Skeletal muscle tissue (tissue), 4 donors: Measurements from ENCODE around the gene SMIM5. TPM values are rescaled to one million over a fixed set of nuclear protein-coding genes. Genes with fewer than 3 reads are reported as not detected.
"Not testable (repeated sequence)": the region's sequence is repeated elsewhere in the genome, so short reads cannot be mapped to it uniquely, and the experiment has no call there.

Source experiments
- H3K27ac ChIP-seq: one replicate; pipeline ENCODE4 v1.7.0; 2013; ENCODE audit warnings: mild to moderate bottlenecking, low read depth, low read length, inconsistent platforms
- H3K27me3 ChIP-seq, 3 donors: one replicate each; pipeline ENCODE4 v1.7.0; 2013; ENCODE audit warnings: low read length in 3 of 3; ENCODE audit not compliant: control insufficient read depth in 3 of 3, insufficient read depth in 3 of 3
- H3K36me3 ChIP-seq, 3 donors: one replicate each; pipeline ENCODE4 v1.7.0; 2013; ENCODE audit warnings: low read length in 3 of 3; ENCODE audit not compliant: control insufficient read depth in 3 of 3, insufficient read depth in 3 of 3
- H3K4me1 ChIP-seq, 3 donors: one replicate each; pipeline ENCODE4 v1.7.0; 2013; ENCODE audit warnings: low read length in 3 of 3, mild to moderate bottlenecking in 3 of 3; ENCODE audit not compliant: control insufficient read depth in 3 of 3, insufficient read depth in 3 of 3
- H3K4me3 ChIP-seq, 3 donors: one replicate each; pipeline ENCODE4 v1.7.0; 2013; ENCODE audit warnings: low read length in 3 of 3
- H3K9ac ChIP-seq, 3 donors: one replicate each; pipeline ENCODE4 v1.7.0; 2013; ENCODE audit warnings: low read length in 3 of 3, mild to moderate bottlenecking in 3 of 3, moderate library complexity in 2 of 3, low read depth in 1 of 3
- H3K9me3 ChIP-seq, 3 donors: one replicate each; pipeline ENCODE4 v1.7.0; 2013; ENCODE audit warnings: low read length in 3 of 3; ENCODE audit not compliant: control insufficient read depth in 3 of 3
- total RNA-seq: library from RNA; depleted of rRNA; stranded (reverse); fragments of >200 nt; gene quantifications from one replicate; pipeline ENCODE4 v1.2.3, GENCODE V29; 2014
- donor health status: Osteomylitis.

The SMIM5 gene
- total RNA-seq, 1 donor from 2014 or later: 3.7 TPM

DNA sequence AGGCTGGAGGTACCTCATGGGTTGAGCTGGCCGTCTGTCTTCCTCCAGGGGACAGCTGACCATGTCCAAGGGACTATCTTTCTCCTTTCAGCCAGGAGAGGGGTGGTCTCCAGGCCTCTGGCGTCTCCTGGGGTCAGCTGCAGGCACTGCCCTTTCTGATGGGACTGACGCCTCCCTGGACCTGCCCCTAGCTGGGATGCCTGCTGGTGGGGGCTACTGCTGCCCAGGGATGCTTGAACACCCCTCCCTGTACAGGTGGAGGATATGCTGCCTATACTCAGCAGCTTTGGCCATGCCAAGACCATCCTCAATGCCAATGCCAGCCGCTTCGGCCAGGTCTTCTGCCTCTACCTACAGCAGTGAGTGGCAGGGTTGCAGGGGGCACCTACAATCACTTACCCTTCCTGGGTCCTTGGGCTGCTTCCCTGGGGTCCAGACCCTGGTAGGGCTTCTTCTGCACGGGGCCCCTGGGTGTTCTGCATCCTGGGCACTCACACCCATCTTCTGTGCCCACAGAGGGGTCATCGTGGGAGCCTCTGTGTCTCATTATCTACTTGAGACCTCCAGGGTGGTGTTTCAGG is 41.4 kb upstream of the SMIM5 start:
- Histone ChIP-seq H3K27ac (no peak overlapping the region), H3K9ac (no peak overlapping the region), H3K27me3 (peaks cover 12 to 34% (median 26%) of the 10 kb centered on the region in 3 donors), H3K9me3 (no peaks in the 10 kb centered on the region), H3K4me3 (no peak overlapping the region), H3K4me1 (peaks cover 6 to 8% (median 6%) of the 10 kb centered on the region in 3 donors), H3K36me3 (no peaks in the 10 kb centered on the region)

DNA sequence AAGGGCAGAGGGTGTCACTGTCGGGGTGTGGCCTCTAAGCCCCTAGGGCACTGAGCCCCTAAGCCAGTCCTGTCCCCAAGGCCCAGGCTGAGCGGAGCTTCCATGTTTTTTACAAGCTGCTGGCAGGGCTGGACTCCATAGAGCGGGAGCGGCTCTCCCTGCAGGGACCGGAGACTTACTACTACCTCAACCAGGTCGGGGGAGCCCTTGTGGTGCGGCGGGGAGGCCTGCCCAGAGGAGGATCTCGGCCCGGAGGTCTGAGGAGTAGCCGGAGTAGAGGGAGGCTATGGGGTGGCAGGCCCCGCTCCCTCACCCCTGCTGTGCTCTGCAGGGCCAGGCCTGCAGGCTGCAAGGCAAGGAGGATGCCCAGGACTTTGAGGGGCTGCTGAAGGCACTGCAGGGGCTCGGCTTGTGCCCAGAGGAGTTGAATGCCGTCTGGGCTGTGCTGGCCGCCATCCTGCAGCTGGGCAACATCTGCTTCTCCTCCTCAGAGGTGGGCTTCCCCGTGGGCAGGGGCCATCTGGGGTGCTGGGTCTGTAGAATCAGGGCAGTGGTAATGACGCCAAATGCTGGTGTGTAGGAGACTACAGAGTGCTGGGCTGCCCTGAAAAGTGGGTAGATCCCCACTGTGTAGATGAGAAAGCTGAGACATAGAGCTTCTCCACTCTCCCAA is 40.8 kb upstream of the SMIM5 start:
- Histone ChIP-seq H3K4me3 (no peak overlapping the region), H3K27me3 (peaks cover 9 to 39% (median 21%) of the 10 kb centered on the region in 3 donors), H3K27ac (no peak overlapping the region), H3K36me3 (no peaks in the 10 kb centered on the region), H3K4me1 (peaks cover 4 to 7% (median 6%) of the 10 kb centered on the region in 3 donors), H3K9ac (no peak overlapping the region), H3K9me3 (no peaks in the 10 kb centered on the region)

DNA sequence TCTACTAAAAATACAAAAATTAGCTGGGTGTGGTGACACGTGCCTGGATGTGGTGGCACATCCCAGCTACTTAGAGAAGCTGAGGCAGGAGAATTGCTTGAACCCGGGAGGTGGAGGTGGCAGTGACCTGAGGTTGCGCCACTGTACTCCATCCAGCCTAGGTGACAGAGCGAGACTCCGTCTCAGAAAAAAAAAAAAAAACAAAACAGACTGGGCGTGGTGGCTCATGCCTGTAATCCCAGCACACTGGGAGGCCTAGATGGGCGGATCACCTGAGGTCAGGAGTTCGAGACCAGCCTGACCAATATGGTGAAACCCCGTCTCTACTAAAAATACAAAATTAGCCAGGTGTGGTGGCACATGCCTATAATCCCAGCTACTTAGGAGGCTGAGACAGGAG is 39.8 kb upstream of the SMIM5 start:
- H3K9ac ChIP-seq, H3K4me1 ChIP-seq, H3K4me3 ChIP-seq, H3K9me3 ChIP-seq, H3K27ac ChIP-seq, H3K36me3 ChIP-seq: not testable (repeated sequence)
- peaks cover under 1 to 31% (median 12%) of the 10 kb centered on the region in 3 donors for H3K27me3 ChIP-seq

DNA sequence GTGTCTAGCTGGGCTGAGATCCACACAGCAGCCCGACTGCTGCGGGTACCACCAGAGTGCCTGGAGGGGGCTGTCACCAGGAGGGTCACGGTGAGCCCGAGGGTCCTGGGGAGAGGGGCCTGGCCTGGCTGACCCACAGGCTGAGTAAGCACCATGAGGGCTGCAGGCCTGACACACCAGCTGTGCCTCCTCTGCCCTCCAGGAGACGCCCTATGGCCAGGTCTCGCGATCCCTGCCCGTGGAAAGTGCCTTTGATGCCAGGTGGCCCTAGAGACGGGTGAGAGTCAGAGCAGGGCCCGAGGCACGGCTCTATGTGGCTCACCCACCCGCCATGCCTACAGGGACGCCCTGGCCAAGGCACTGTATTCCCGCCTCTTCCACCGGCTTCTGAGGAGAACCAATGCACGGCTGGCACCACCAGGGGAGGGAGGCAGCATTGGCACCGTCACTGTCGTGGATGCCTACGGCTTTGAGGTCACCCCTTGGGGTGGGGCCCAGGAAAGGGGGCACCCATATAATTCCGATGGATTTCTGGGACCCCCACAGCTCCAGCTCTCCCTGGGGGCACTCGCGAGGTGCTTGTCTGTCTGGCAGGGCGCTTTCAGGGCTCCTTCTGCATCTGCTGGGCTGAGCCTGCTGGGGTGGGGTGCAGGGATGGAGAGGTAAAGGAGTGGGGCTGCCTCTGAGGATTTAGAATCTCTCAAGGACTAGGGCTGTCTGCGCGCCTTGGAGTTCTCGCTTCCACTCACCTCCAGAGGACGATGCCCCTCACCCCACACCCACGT is 38.5 kb upstream of the SMIM5 start:
- Histone ChIP-seq H3K27me3 (peaks cover 0 to 29% (median 10%) of the 10 kb centered on the region in 3 donors), H3K27ac (no peak overlapping the region), H3K36me3 (no peaks in the 10 kb centered on the region), H3K4me3 (no peak overlapping the region), H3K9me3 (no peaks in the 10 kb centered on the region), H3K4me1 (peaks cover 0 to 3% (median 2%) of the 10 kb centered on the region in 3 donors), H3K9ac (no peak overlapping the region)

DNA sequence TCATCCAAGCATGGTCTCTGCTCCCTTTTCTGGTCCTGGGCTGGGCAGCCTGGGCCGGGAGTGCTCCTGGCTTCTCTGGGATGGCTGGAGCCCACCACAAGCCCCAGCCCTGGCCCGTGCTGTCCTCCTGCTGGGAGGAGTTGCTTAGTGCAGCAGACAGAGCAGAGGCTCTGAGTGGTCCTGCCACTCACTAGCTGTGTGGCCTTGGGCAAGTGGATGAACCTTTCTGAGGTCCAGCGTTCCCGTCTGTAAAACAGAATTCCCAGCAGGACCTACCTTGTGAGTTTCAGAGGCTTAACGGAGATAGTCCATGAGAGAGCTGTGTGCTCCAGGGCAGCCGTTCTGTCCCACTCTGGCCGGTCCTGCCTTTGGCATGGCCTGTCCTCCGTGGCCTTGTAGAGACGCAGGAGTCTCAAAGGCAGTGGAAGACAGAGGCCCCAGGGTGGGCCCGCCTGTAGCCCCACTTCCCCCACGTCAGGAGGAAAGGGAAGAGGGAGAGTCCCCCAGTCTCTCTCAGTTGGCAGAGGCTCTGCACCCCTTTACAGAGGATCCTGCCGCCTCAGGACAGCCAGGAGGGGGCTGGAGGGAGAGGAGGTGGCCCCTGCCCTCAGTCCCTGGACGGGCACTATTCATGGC is 37.8 kb upstream of the SMIM5 start:
- Histone ChIP-seq H3K4me3 (no peak overlapping the region), H3K9me3 (no peaks in the 10 kb centered on the region), H3K27ac (no peak overlapping the region)

DNA sequence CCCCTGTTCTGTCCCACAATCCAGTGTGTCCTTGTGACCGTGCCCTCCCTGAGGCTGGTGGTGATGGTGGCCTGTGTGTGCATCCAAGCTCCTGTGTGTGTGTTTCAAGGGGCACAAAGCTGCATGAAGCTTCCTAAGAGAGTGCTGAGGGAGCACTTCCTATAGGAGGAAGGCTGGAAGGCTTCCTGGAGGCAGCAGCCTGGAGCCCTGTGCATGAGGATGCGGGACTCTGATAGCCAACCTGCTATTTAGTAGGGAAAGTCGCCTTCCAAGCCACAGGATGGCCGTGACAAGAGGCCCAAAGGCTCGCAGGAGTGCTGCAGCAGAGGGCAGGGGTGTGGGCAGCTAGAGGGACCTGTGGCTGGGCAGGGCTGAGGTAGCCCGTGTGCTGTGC is 37.3 kb upstream of the SMIM5 start:
- Histone ChIP-seq H3K9ac (no peak overlapping the region), H3K4me3 (no peak overlapping the region), H3K27me3 (peaks cover 0 to 29% (median 10%) of the 10 kb centered on the region in 3 donors), H3K9me3 (no peaks in the 10 kb centered on the region), H3K27ac (no peak overlapping the region), H3K4me1 (no peaks in the 10 kb centered on the region), H3K36me3 (no peaks in the 10 kb centered on the region)

More for the DNA sequence above, 37.8 kb upstream of the SMIM5 start:
- Histone ChIP-seq H3K36me3 (no peaks in the 10 kb centered on the region), H3K9ac (no peak overlapping the region), H3K27me3 (peaks cover 0 to 29% (median 10%) of the 10 kb centered on the region in 3 donors), H3K4me1 (no peaks in the 10 kb centered on the region)

DNA sequence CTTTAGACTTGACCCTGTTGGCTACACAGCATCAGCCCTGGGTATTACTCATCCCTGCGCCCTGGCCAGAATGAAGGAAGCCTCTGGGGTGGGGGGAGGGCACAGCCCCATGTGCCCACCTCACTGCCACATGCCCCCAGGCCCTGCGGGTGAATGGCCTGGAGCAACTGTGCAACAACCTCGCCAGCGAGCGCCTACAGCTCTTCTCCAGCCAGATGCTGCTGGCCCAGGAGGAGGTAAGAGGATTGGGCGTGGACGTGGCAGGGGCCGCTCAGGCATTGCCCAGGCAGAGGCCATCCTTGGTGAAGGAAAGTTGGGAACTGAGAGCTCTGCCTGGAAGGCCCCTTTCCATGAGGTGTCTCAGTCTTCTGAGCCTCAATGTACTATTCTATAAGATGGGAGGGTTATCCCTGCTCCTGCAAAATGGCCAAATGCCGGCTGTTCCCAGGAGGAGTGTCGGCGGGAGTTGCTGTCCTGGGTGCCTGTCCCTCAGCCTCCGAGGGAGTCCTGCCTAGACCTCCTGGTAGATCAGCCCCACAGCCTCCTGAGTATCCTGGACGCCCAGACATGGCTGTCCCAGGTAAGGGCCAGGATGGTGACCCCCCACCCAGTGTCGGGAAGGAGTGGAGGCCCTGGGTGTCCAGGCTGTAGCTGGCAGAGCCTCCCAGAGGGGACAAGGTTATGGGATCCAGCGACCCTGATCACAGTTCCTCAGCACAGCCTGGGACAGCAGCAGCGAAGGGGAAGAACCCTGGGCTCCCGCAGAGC is 36.7 kb upstream of the SMIM5 start:
- Histone ChIP-seq H3K4me1 (no peaks in the 10 kb centered on the region), H3K27ac (no peak overlapping the region), H3K4me3 (no peak overlapping the region), H3K27me3 (peaks cover 0 to 29% (median 14%) of the 10 kb centered on the region in 3 donors), H3K36me3 (no peaks in the 10 kb centered on the region), H3K9ac (no peak overlapping the region), H3K9me3 (no peaks in the 10 kb centered on the region)

DNA sequence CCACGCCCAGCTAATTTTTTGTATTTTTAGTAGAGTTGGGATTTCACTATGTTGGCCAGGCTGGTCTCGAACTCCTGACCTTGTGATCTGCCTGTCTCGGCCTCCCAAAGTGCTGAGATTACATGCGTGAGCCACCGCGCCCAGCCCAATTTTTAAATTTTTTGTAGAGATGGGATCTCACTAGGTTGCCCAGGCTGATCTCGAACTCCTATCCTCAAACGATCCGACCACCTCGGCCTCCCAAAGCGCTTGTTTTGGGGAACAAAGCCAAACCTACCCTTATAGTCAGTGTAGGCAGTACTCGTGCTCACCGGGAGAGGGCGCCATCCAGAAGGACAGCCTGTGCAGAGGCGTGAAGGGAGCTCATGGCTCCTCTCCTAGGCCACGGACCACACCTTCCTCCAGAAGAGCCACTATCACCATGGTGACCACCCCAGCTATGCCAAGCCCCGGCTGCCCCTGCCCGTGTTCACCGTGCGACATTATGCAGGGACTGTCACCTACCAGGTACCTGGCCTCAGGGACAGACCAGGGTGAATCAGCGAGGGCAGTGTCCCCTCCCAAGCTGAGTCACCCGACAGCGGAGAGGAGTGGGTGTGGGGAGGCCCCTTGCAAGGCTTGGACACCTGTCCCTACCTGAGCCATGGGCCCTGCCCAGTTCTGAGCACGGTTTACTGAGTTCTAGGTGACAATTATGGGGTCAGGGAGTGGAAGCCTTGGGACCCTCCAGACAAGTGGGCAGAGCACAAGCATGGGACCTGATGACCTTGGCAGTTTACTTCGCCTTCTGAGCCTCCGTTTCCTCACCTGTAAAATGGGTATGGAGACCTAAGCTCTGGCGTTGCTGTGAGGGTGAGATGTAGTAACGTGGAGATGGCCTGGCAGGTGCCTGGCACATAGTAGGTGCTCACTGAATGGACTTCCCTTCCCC is 31.9 kb upstream of the SMIM5 start:
- Histone ChIP-seq H3K9ac (no peak overlapping the region), H3K4me1 (no peaks in the 10 kb centered on the region), H3K27ac (no peak overlapping the region), H3K36me3 (no peaks in the 10 kb centered on the region), H3K27me3 (peaks cover 0 to 9% (median 5%) of the 10 kb centered on the region in 3 donors), H3K9me3 (no peaks in the 10 kb centered on the region), H3K4me3 (no peak overlapping the region)

DNA sequence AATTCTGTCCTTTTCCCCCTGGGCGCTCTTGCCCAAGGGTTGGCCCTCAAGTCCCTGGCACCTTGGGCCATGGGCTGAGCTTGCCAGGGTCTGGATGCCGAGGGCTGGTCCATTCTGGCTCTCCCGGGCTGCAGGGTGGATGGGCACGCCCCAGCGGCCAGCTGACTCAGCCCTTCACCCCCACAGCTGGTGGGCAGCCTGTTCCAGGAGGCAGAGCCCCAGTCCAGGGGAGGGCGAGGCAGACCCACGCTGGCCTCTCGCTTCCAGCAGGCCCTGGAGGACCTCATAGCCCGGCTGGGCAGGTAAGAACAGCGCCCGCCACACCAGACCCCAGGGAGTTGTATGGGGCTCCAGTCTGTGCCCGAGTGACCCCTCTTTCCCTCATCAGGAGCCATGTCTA is 30.6 kb upstream of the SMIM5 start:
- no peaks in the 10 kb centered on the region for H3K9me3 ChIP-seq
- no peaks in the 10 kb centered on the region for H3K36me3 ChIP-seq
- no peaks in the 10 kb centered on the region for H3K4me1 ChIP-seq
- peaks cover 0 to 5% (median 0%) of the 10 kb centered on the region in 3 donors for H3K27me3 ChIP-seq
- H3K27ac ChIP-seq: no peak overlapping the region
- no peak overlapping the region for H3K4me3 ChIP-seq
- H3K9ac ChIP-seq: no peak overlapping the region
